ENCODE data around the gene RERE.
"Not testable (repeated sequence)": the region's sequence is repeated elsewhere in the genome, so short reads cannot be mapped to it uniquely, and the experiment has no call there.

RERE gene

DNA sequence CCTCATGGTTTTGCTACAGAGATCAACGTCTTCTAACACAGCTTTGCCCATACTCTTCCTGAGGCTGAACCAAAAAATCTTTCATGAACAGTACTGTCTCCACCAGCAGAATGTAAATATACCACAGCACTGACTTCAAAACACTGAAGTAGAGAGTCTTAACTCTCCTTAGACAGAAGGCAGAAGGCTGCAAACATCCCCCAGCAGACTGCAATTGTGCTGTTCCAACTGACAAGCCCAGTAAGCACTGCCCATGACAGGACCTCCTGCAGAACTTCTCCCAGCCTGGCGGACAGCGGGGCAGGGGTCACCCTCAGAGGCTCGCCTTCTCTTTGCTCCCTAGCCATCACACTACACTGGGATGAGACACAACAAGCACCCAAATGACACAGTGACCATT lies 218.7 kb downstream of the RERE start:
- FAIRE-seq, result no peak

DNA sequence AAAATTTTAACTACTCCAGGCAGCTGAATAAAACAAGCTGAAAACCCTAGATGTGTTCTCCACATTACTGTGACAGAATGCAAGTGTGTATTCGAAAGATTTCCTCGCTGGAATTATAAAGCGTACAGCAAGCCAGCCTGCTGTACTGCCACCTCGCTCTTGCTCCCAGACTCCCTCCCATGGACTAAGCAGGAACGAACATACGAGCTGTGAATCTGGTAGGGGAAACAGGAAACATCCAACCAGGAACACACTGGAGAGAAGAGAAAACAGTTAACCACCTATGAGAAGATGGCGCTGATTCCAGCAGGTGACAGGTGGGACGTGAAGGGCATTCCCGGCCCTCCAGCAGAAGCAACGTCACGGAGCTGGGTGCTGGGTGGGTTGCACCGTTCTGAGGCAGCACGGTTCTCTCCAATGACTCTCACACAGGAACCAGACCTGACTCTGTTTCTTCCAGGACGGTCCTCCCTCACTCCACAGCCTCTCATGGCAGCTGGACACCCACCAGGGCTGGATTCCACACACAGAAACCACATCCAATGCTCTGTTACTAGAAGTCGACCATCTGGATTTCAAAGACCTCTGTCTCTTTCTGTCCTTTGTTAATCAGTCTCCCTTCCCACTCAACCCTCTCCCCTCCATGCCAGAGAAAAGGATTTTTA lies 219.2 kb downstream of the RERE start:
- FAIRE-seq, result no peak

DNA sequence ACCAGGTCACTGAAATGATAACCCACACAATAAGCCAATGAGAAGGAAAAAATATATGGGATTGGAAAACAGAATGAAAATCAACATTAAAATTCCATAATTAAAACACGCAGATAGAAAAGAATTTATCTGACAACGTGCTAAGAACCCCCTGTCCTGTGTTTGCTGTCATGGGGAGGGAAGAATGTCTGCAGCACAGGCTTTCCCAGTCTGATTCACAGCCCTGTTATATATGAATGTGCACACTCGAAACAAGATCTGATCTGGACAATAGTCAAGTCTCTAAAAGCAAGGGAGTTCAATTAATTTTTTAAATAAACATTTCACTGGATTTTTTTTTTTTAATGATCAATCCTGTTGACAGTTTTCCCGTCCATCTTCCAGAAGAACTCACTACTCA lies 220.0 kb downstream of the RERE start:
- FAIRE-seq, result no peak

DNA sequence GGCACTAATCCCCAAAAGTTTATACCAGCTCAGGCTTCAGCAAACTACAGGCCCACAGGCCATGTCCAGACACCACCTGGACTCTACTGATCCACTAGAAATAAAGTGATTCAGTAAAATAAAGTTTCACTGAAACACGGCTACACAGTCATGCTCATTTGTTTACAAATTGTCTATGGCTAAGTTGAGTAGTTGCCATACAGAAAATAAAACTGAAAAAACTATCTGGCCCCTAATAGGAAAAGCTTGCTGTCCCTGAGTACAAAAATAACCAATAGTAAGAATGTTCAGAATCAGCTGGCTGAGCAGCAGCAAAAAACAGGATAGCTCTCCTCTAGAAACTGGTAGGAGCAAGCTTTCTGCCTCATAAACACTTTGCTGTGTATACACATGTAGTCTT lies 221.5 kb downstream of the RERE start:
- no peak for FAIRE-seq

DNA sequence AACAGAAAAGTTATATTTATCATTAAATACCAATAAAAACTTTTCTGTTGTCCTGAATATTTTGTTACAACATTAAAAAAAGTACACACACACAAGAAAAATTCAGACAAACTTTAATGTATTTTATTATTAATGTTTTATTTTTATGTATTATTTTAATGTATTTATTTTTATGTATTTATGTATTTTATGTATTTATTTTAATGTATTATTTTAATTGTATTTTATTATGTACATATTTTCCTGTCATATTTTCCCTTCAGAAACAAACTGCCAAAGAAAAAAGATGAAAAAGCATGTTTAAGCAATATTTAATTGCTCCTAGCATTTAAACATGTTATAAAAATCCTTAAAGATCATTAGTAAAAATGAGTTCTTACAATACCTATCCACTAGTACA lies 222.1 kb downstream of the RERE start:
- peak; percentile 53 for FAIRE-seq

DNA sequence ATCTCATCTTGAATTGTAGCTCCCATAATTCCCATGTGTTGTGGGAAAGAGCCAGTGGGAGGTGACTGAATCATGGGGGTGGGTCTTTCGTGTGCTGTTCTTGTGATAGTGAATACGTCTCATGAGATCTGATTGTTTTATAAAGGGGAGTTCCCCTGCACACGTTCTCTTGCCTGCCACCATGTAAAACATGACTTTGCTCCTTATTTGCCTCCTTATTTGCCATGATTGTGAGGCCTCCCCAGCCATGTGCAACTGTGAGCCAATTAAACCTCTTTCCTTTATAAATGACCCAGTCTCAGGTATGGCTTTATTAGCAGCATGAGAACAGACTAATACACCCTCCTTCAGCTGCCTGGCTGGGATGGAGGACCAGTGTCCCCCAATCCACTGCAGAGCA lies 224.1 kb downstream of the RERE start:
- not testable (repeated sequence) for FAIRE-seq

DNA sequence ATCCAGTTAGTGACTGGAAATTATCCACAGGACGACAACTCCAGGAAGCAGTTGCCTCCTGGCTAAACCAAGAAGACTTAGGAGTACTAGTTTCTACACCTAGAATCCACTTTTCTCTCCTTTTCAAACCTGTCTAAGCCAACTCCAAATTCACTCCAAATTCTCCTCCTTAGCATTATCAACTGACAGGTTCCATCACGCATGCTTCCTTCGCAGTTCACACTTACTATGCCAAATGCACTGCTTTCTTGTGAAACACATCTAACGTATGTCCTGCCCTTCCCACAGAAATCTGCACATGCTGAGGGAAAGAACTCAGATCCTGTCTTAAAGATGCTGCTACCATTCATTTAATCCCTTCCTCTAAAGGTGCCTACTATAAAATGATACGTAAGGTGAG lies 225.9 kb downstream of the RERE start:
- no peak for FAIRE-seq

DNA sequence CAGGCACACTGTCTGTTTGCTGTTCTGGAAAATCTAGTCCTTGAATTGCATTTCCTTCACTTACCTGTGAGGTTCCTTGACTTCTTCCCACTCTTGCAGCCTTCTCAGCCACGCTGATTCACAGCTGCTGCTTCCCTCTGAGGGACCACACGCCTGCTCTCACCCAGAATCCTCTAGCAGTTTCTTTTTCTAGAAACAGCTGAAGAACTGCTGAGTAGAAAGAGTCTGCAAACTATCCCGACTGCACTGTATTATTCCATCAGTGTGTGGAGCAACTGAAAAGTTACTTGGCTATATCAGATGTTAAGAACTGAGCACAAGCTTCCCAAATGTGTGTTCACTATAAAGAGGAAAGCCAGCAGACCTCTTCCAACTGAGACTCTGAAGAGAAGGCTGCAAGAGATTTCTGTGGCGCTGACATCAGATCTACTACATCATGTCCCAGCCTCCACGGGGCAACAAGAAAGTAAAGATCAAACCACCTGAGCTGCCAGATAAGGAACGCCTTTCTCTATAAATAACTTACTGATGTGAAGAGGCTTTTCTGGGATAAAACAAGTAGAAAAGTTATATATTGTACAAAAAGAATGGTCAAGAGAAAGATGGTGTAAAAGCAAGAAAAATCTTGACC lies 226.6 kb downstream of the RERE start:
- no peak for FAIRE-seq

DNA sequence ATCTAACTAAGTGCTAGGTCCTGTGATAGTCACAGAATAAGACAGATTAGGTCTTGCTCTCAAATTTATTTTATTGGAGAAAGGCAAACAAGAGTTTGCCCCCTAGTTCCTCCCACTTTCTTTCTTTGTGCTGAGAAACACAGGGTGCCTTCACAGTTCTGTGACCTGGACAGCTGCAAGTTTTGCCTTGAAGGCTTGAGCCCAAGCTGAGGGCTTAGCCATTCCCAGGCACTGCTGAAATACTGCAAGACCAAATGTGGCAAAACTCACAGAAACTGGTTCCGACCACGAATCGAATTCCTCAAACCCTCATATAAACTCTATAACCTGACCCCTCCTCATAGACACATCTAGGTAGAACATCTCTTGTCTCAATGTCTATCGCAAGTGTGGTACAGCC lies 227.9 kb downstream of the RERE start:
- no peak for FAIRE-seq

DNA sequence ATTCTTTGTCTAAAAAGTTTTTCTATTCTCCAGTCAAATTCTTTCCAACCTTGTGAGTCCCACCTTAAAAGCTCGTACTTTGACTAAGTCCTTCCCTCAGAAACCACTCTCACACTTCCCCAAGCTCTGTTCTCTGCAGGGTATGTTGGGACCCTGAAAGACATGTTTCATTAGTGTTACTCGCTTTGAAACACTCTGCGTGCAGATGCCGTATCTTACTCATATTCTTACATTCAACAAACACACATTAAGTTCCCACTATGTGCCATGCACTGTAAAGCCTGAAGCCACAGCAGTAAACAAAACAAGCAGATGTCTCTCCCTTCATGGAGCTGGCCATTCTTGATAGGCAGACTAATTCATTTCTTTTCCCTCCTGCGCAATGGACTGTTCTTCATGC lies 229.7 kb downstream of the RERE start:
- FAIRE-seq, result no peak

DNA sequence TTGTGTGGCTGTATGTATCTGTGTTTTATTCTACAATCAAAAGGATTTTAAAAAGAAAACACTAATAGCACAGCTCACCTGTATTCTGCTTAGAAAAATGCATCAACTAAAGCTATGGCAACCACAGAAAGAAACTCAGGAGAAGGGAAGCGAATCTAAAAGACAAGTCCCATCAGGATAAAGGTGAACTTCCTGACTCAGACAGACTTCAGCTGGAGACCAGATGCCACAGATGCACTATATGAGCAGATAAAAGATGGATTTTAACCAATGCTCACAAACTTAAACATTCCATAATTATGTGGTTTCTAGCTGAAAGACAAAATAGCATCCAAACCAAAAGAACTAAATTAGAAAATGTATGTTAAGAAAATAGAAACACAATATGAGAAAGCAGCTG lies 231.0 kb downstream of the RERE start:
- FAIRE-seq, result no peak

DNA sequence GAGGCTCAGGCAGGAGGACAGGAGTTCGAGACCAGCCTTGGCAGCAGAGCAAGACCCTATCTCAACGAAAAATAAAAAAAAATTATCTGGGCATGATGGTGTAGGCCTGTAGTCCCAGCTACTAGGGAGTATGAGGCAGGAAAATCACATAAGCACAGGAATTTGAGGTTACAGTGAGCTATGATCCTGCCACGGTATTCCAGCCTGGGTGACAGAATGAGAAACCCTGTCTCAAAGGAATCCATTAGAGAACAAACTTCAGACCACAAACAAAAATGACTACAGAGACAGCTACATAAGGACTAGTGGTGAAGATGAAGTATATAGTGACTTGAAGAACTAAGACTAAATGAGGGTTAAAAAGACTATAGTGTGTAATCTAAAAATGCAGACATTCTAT lies 233.1 kb downstream of the RERE start:
- no peak for FAIRE-seq

DNA sequence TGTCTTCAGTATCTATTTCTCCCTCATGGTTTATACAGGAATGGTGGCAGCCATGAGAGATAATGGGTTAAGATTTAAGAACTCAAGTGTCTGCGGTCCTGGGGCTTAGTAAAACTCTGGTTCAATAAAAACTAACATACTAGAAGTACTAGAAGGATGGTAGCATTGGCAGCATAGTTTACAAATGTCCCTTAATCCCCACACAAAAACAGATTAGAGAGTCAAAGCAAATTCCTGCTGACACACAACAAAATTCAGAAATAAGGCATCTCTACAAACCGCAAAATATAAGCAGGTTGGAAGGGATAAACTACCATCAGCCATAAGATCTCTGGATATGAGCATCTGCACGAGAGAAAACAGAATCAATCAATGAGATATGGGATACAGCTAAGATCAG lies 234.4 kb downstream of the RERE start:
- FAIRE-seq, result no peak

DNA sequence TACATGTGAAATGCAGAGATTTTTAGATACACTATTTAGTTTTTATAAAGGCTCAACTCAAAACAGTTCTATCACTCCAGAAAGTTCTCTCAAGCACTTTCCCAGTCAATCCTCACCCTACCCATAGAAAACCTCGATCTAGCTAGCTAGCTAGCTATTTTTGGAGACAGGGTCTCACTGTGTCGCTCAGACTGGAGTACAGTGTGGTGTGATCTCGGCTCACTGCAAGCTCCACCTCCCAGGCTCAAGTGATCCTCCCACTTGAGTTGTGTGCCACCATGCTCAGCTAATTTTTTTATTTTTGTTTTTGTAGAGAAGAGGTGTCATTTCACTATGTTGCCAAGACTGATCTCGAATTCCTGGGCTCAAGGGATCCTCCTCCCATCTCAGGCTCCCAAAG lies 236.9 kb downstream of the RERE start:
- FAIRE-seq, result no peak

DNA sequence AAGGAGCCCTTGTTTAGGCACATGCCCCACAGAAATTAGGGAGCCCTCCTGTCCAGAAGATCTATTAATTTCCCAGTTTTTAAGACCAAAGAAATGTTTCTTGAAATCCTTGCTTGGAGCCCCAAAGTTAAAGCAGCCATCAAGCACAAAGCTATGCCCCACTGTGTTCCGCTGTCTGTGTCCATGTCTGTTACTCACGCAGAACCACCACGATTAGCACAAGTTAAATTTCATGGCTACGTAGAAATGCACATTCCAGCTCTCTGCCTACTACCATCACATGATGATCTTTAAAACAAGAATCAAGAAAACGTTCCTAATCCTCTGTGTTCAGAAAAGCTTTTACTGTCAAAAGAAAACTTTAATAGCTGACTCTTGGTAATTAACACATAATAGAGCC lies 238.5 kb downstream of the RERE start:
- no peak for FAIRE-seq

DNA sequence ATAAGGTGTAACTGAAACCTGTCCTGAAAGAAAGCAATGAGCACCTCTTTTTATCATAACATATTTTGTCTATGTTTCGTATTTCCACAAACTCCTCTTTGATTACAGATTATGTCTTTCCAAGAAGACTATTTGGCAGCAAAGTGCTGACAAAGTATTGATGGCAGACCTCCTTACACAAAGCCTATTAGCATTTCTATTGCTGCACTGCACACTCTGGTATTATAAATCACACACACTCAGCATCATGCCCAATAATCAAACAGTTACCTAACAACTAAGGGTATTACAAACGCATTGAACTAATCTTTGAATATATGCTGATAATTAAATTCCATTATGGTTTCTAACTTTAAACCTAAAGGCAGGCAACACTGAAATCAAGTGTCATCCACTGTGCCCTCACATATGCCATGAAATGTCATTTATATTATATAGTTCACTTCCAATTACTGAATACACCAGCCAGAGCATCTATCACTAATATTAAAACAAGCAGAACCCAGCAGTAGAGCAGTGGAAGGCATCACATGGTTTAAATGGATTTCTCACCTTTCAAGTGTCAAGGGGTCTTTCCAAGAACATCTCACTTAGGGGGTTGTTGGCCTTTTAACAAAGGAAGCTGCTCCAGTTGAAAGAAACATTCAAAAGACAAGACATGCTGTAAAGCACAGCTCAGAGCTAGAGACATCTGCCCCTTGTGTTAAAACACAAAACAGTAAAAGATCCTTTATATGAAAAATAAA lies 239.1 kb downstream of the RERE start:
- no peak for FAIRE-seq

DNA sequence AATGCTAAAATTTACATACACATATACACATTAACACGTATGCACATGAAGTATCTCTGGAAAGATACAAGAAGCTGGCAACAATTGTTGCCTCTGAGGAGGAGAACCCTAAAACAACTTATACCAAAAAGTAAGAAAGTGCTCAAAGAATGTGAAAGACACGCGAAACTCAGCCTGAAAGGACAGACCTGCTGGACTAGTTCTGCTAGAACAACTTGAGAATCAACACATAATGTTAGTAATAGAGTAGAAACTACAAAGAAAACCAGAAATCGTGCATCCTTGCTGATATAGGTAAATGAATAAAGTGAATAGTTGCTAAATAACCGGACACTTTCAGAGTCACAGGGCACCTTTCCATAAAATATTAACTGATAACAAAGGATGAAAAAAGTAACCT lies 242.5 kb downstream of the RERE start:
- FAIRE-seq, result no peak

DNA sequence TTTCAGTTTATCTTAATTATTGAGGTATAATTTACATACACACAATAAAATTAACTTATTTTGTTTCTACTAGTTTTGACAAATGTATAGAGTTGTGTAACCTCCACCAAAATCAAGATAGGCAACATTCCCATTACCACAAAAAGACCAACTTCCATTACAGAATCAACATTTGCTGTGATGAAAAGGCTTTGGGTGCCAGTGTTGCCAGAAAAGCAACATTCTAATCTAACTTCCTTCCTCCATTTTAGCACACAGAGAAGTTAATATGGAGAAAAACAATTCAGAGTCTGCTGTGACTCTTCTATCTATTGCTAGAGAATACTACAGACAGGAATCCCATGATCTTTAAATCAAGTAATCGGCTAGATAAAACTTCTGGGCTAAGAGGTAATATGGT lies 245.3 kb downstream of the RERE start:
- FAIRE-seq, result no peak

DNA sequence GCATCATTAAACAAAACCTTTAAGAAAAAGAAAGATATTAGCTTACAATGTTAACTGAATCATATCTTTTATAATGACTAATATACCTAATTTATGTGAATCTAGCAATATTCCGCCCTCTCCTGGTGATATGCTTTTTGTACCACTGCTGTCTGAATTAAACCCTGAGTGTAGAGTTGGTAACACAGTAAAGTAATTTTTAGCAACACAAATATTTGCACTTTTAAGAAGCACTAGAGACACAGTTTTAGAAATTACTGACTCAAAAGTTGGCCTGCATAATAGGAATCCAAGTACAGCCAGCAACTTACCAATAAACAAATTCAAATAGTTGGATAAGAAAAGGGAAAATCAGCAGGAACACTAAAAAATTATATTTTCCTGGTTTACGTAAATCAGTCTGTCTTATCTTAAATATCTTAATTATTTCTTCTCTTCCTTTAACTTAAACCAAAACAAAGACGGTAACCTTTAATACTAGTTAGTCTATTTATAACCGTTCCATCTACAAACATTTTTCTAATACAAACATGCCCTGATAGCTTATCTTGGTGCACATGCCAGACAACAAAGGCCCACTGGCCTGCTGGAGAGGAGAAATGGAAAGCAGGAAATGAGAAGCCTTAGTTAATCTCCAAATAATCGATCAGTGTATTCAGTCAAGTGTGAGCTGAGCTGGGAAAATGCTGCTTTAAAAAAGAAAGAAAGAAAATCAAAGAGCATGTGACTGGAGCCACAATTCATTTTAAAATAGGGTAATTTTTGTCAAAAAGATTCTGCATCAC lies 246.0 kb downstream of the RERE start:
- FAIRE-seq, result no peak

DNA sequence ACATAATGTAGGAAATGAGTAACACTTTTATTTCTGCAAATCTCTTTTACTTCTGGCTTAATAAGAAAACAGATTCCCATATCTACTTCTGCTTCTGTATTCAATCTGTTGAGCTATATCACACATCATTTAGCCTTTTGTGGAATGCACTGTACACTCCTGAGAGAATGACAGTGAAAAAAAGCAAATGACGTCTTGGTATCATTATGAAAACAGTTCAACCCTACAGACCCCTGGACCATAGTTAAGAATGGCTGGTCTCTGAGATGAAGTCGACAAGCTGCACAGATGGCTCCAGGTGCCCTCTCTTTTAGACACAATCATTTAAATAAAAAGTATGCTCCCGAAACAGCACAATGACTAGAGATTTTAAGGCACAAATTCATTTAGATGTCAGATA lies 247.0 kb downstream of the RERE start:
- no peak for FAIRE-seq

DNA sequence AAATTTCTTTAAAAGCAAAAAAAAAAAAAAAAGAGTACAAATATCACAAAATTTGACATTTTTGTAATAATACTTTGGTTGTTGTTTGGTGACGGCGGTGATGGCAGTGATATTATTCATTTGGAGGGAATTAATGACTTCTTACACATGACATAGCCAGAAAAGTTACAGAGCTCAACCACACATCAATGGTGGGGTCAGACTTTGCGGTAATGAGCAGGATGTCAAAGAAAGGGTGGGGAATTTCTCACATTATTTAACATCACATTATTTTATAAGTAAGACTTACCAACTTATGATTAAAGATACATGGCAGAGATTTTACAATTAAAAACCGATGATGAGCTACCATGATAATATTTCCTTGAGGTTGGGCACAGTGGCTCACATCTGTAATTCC lies 248.2 kb downstream of the RERE start:
- FAIRE-seq, result no peak

DNA sequence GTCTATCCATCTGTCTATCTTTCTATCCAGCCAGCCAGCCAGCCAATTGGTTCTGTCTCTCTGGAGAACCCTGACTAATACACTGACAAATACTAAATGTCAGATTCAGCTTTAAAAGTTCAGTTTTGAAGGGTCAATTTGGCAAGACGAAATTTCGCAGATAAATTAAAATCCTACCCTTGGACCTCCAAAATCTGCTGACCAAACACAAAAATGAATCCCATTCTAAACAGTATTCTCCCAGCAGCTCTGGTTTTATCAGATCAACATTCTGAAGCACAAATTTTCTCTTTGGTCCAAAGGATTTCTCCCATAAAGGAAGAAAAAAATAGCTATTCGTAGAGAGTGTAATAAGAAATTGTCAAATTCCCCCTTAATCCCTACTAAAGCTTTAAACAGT lies 248.6 kb downstream of the RERE start:
- no peak for FAIRE-seq

DNA sequence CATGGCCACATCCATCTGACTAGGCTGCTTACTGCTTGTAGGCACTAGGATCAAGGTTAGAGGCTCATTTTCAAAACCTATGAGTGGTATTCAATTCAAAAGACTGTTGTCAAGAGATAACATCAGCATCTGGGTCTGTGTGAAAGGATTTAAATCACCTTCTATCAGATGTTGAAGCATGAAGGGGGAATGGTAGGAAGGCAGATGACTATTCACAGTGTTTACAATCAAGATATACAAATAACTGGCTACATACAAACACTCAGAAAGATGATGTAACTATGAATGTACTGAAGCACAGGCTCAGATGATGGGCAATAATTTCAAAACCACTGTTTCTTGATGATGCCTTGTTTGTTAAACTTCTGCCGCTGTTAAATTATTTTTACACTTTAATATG lies 250.3 kb downstream of the RERE start:
- no peak for FAIRE-seq

DNA sequence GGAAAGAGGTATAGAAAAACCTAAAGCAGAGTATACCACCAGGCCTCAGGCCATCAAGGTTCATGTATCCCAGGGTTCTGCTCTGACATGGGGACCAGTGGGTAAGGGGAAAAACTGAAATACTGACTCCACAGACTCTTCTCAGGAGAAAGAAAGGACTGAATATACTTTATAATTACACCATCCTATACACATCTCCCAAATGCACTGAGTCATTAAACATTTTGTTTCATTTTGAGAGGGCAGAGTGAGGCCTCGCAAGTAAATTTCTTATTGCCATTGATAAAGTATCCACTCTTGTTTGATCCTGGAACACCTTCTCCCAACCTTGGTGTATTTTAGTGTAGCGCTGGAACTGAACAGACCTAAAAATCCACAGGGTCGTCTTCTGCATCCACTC lies 251.6 kb downstream of the RERE start:
- no peak for FAIRE-seq

All from colon (tissue), 2 donors.